ENCODE measurements around the gene ZNF609. TPM values are rescaled to one million over a fixed set of nuclear protein-coding genes. Genes with fewer than 3 reads are reported as not detected.

The ZNF609 gene
- total RNA-seq, 4 donors from 2014 or later, result 10.3 to 16.5 (median 12.4) TPM

GRCh38 chr15:64732156-64732860, 271.9 kb downstream of the ZNF609 start:
- Histone ChIP-seq H3K36me3 (no peaks in the 10 kb centered on the region), H3K9me3 (no peaks in the 10 kb centered on the region), H3K4me3 (no peak overlapping the region), H3K4me1 (no peaks in the 10 kb centered on the region), H3K27ac (no peak overlapping the region), H3K27me3 (no peaks in the 10 kb centered on the region)
- no peak for ATAC-seq
- in situ Hi-C loops (cut with MboI; ENCODE audit: low sequenced_read_pairs in 4 of 4), result loop anchor here (5.0 to 25.0 kb wide), 5 partner anchors 75 to 180 kb away; partner anchors contain the start of gene ANKDD1A (in 1 of the 4)
- no peak for DNase-seq
- TF ChIP-seq POLR2A (IDR thresholded peaks at IDR 0.05), result no peak
- TF ChIP-seq, protein P1, sequence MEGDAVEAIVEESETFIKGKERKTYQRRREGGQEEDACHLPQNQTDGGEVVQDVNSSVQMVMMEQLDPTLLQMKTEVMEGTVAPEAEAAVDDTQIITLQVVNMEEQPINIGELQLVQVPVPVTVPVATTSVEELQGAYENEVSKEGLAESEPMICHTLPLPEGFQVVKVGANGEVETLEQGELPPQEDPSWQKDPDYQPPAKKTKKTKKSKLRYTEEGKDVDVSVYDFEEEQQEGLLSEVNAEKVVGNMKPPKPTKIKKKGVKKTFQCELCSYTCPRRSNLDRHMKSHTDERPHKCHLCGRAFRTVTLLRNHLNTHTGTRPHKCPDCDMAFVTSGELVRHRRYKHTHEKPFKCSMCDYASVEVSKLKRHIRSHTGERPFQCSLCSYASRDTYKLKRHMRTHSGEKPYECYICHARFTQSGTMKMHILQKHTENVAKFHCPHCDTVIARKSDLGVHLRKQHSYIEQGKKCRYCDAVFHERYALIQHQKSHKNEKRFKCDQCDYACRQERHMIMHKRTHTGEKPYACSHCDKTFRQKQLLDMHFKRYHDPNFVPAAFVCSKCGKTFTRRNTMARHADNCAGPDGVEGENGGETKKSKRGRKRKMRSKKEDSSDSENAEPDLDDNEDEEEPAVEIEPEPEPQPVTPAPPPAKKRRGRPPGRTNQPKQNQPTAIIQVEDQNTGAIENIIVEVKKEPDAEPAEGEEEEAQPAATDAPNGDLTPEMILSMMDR (IDR thresholded peaks at IDR 0.05 in 4 of 5, conservative IDR thresholded peaks at IDR 0.05 in 1 of 5), result no peak
- intact Hi-C loops (cut with DNase I; ENCODE audit: low total_unique reads), result no loop called here

Other genes with a start within 250 kb of the ZNF609 start
- gene CSNK1G1, start 104.4 kb upstream of the ZNF609 start, total RNA-seq, result 10 to 100 TPM in 1 of 4 donors, 1 to 10 TPM in 3; 5.3 to 26.6 (median 6.5) TPM
- gene PCLAF, start 79.1 kb upstream of the ZNF609 start, total RNA-seq, result 1 to 10 TPM in 1 of 4 donors, not detected in 3; 1.6 TPM
- gene TRIP4, start 72.7 kb upstream of the ZNF609 start, total RNA-seq, result 1 to 10 TPM; 1.9 to 5.3 (median 3.4) TPM

Measured in gastrocnemius medialis (tissue), 4 donors.